Activated B cell treated with CpG ODN at 0.5 μM for 24 hours (primary cell): ENCODE results near the gene GNG13. TPM values are rescaled to one million over a fixed set of nuclear protein-coding genes. Genes with fewer than 3 reads are reported as not detected.

Source experiments
- ATAC-seq: fragments of 200-7000 bp; cut with Tn5 transposase; one replicate; pipeline ENCODE4 v1.10.0; 2021; ENCODE audit warnings: low read depth, mild to moderate bottlenecking, moderate library complexity
- CTCF ChIA-PET: fragments of 350-600 bp; sonication (Branson Sonifier 250); formaldehyde crosslinking; loops from one replicate; lab custom pipeline; 2021; ENCODE audit warnings: antibody characterized with exemption; lab: Charles Lee
- POLR2A ChIA-PET: fragments of 350-600 bp; sonication (Branson Sonifier 250); formaldehyde crosslinking; loops from one replicate; lab custom pipeline; 2021; ENCODE audit warnings: antibody characterized with exemption; lab: Charles Lee
- DNase-seq: peaks from one replicate; pipeline ENCODE4 v3.0.0; 2022
- H3K27ac Mint-ChIP-seq: one replicate; pipeline ENCODE4 v1.8.0; 2020; ENCODE audit warnings: mixed read lengths
- H3K27me3 Mint-ChIP-seq: one replicate; pipeline ENCODE4 v1.8.0; 2021; ENCODE audit warnings: mixed read lengths
- H3K36me3 Mint-ChIP-seq: one replicate; pipeline ENCODE4 v1.8.0; 2021; ENCODE audit warnings: low read depth, mixed read lengths
- H3K4me1 Mint-ChIP-seq: one replicate; pipeline ENCODE4 v1.8.0; 2021; ENCODE audit warnings: mixed read lengths
- H3K4me3 Mint-ChIP-seq: one replicate; pipeline ENCODE4 v1.8.0; 2020; ENCODE audit warnings: mild to moderate bottlenecking, mixed read lengths
- H3K9me3 Mint-ChIP-seq: one replicate; pipeline ENCODE4 v1.8.0; 2020; ENCODE audit warnings: mixed read lengths
- intact Hi-C: fragments of 100-400 bp; cut with micrococcal nuclease; formaldehyde crosslinking; loops from one replicate; pipeline ENCODE4 v1.15.1; 2024
- total RNA-seq: library from RNA; stranded (reverse); gene quantifications from 2 replicates; pipeline ENCODE4 v1.2.3, GENCODE V29; 2022
- TF ChIP-seq, protein P1 (sequence below): fragments of 200-600 bp; IDR thresholded peaks from one replicate; pipeline ENCODE4 v1.8.0; 2022; ENCODE audit warnings: antibody characterized with exemption, mild to moderate bottlenecking

Gene GNG13
- total RNA-seq, 1 donor from 2014 or later = not detected

DNA sequence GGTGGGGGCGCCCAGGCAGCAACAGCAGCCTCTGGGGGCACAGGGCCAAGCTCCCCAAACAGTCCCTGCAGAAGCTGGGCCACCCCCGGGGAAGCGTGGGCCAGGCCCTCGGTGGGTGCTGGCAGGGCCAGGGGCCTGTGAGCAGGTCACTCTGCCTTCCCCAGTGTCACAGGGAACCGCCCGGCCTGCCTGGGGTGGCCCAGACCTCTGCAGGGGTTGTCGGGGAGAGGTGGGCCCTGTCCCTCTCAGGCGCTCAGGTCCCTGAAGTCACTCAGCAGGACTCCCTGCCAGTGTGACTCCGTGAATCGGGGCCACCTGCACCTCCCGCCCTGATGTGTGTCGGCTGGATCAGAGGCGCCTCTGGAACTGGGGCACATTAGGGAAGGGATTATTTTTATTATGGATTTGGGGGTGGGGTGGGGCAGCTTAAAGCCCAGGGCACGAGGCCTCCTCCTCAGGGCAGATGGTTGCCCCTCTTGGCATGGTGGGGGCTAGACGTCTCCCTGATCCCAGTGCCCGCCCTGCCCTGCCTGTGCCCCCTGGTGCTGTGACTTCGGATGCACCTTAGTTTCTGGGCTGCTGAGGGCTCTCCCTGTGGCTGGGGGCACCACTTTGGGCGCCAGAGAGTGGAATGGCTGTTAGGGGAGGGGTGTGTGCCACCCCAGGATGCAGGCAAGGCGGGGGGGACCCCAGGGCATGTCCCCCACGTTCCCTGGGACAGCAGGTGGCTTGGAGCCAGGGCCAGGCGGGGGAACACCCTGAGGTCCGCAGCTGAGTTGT lies 1.2 kb upstream of the GNG13 start:
- ChIA-PET CTCF (no interaction called here), POLR2A (no interaction called here)
- no peak for ATAC-seq
- Mint-ChIP-seq H3K4me3 (no peak overlapping the region), H3K4me1 (no peaks in the 10 kb centered on the region), H3K9me3 (no peaks in the 10 kb centered on the region), H3K27me3 (peaks cover 7% of the 10 kb centered on the region), H3K36me3 (no peaks in the 10 kb centered on the region), H3K27ac (no peak overlapping the region)
- intact Hi-C loops = no loop called here
- TF ChIP-seq, protein P1, sequence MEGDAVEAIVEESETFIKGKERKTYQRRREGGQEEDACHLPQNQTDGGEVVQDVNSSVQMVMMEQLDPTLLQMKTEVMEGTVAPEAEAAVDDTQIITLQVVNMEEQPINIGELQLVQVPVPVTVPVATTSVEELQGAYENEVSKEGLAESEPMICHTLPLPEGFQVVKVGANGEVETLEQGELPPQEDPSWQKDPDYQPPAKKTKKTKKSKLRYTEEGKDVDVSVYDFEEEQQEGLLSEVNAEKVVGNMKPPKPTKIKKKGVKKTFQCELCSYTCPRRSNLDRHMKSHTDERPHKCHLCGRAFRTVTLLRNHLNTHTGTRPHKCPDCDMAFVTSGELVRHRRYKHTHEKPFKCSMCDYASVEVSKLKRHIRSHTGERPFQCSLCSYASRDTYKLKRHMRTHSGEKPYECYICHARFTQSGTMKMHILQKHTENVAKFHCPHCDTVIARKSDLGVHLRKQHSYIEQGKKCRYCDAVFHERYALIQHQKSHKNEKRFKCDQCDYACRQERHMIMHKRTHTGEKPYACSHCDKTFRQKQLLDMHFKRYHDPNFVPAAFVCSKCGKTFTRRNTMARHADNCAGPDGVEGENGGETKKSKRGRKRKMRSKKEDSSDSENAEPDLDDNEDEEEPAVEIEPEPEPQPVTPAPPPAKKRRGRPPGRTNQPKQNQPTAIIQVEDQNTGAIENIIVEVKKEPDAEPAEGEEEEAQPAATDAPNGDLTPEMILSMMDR = no peak
- no peak for DNase-seq

DNA sequence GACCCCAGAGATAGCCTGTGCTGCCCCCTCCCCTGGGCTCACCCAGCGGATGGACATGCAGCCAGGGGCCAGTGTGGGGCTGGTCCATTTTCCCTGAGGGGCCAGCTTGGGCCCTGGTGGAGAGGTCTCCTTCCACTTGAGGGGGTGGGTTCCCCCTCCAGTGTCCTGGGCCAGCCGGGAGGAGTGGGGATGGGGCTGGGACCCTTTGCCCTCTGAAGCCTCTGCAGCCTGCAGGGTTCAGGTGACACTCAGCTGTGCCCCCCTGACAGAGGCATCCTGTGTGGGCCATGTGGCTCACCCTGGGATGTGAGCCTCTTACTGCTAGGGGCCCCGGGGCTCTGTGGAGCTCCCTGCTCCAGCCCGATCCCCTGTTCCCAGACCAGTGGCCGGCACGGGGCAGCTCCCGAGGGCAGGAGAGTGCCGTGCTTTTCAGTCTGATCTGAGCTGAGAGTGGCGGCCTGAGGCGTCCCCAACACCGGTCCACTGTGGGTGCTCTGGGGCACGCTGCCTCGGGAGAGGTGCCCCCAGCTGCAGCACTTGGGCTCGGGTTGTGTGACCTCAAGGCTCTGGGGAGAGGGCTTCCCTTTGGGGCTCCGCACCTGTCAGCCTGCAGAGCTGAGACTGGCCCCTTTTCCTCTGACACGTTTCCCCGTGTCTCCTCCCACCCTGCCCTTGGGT lies 439 bp upstream of the GNG13 start:
- no peaks in the 10 kb centered on the region for H3K9me3 Mint-ChIP-seq
- ChIA-PET POLR2A (no interaction called here), CTCF (no interaction called here)
- DNase-seq = no peak
- peaks cover 7% of the 10 kb centered on the region for H3K27me3 Mint-ChIP-seq
- TF ChIP-seq, protein P1 = no peak
- intact Hi-C loops = no loop called here
- no peak overlapping the region for H3K27ac Mint-ChIP-seq
- no peaks in the 10 kb centered on the region for H3K36me3 Mint-ChIP-seq
- ATAC-seq = no peak
- H3K4me3 Mint-ChIP-seq = no peak overlapping the region
- no peaks in the 10 kb centered on the region for H3K4me1 Mint-ChIP-seq

DNA sequence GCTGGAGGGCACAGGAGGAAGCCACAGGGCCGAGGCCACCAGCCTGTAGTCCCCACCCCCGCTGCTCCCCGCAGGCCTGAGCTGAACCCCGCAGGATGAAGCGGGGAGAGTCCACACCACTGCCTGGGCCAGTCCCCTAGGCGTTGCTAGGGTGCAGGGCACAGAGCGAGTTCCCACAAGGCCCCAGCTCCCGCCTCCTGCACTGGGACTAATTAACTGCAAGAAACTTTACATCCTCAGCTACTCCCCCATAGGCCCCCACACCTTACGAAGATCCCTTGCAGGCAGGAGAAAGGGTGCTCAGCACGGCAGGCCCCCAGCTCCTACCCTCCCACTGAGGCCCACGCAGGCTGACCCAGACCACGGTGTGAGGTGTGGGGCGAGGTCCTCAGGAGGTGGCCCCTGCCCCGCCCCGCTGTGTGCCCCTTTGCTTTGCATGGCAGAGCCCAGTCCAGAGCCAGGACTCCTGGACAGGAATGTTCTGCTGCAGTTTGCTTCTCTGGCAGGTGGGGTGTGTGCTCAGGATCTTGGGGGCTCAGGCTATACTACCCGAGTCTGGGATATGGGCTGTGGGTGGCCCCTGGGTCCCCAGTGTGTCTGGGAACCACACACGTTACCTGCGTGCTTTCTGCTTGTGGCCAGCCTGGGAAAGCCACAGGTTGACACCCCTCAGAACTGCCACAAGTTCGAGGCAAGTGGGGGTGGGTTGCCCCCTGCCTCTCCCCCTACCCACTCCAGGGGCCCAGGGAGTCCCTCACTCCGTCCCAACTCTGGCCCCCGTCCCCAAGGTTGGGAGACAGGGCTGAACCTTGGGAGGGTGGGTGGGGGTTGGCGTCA lies 1.2 kb downstream of the GNG13 start:
- intact Hi-C loops = no loop called here

DNA sequence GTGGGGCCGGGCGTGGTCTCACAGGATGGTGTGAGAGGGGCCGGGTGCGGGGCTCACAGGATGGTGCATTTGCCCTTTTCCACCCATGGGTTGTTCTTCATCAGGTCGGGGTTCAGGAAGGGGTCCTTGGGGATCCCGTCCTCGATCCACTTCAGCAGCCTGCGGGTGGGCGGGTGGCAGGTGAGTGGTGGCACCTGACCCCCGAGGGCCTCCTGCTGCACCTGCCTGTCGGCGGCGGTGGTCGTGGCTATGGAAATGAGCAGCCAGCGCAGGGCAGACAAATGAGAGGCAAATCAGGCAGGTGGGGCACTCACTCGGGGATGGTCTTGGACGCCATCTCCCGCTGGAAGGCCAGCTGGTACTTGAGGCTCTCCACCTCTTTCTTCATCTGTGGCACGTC lies 1.9 kb downstream of the GNG13 start:
- no peak overlapping the region for H3K4me3 Mint-ChIP-seq
- no peaks in the 10 kb centered on the region for H3K9me3 Mint-ChIP-seq
- no peak overlapping the region for H3K27ac Mint-ChIP-seq
- no peak for ATAC-seq
- no peaks in the 10 kb centered on the region for H3K4me1 Mint-ChIP-seq
- peaks cover under 1% of the 10 kb centered on the region for H3K36me3 Mint-ChIP-seq
- DNase-seq = no peak
- peaks cover 7% of the 10 kb centered on the region for H3K27me3 Mint-ChIP-seq
- ChIA-PET POLR2A (no interaction called here), CTCF (no interaction called here)
- intact Hi-C loops = no loop called here
- TF ChIP-seq, protein P1 = no peak

More for the DNA sequence above, 1.2 kb downstream of the GNG13 start:
- Mint-ChIP-seq H3K36me3 (no peaks in the 10 kb centered on the region), H3K4me3 (no peak overlapping the region), H3K27ac (no peak overlapping the region), H3K4me1 (no peaks in the 10 kb centered on the region), H3K9me3 (no peaks in the 10 kb centered on the region), H3K27me3 (peaks cover 7% of the 10 kb centered on the region)
- CTCF ChIA-PET = no interaction called here
- DNase-seq (no peak), ATAC-seq (no peak)
- POLR2A ChIA-PET = no interaction called here
- TF ChIP-seq, protein P1 = no peak

DNA sequence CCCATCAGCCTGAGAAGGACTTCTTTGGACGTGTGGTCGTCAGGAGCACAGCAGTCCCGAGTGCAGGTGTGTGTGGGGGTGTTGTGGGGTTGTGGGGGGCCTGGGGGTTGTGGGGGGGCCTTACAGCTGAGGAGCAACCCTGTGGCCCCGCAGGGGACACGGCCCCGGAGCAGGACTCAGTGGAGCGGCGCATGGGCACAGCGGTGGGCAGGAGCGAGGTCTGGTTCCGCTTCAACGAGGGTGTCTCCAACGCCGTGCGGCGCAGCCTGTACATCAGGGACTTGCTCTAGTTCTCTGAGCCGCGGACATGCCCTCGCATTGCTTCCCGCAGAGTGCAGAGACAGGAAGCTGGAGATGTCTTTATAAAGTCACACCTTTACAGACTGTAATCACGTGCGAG lies 2.8 kb downstream of the GNG13 start:
- Mint-ChIP-seq H3K27ac (no peak overlapping the region), H3K27me3 (peaks cover 7% of the 10 kb centered on the region), H3K36me3 (peaks cover 3% of the 10 kb centered on the region), H3K4me3 (no peak overlapping the region), H3K9me3 (no peaks in the 10 kb centered on the region), H3K4me1 (no peaks in the 10 kb centered on the region)
- TF ChIP-seq, protein P1 = no peak
- ChIA-PET POLR2A (no interaction called here), CTCF (no interaction called here)
- DNase-seq (no peak), ATAC-seq (no peak)
- intact Hi-C loops = no loop called here
